ENCODE data around the gene ATXN1. TPM values are rescaled to one million over a fixed set of nuclear protein-coding genes. Genes with fewer than 3 reads are reported as not detected.

Gene ATXN1
- polyA plus RNA-seq, 1 donor (not counting 4 experiments of a cell fraction or from before 2014, with no cell fraction given) = 9.7 TPM

- no peak overlapping the region for H3K27ac ChIP-seq (ENCODE audit: control insufficient read depth, insufficient read depth, low read length)
- H3K79me2 ChIP-seq (ENCODE audit: control insufficient read depth, insufficient read depth, low read length) = no peaks in the 10 kb centered on the region
- dilution Hi-C loops (cut with MboI; ENCODE audit: extremely low pct_ligation_motif_present, low sequenced_read_pairs) = no loop called here
- no peak overlapping the region for H3K9ac ChIP-seq (ENCODE audit: control insufficient read depth, extremely low read depth, insufficient read depth, low read length)
- no peaks in the 10 kb centered on the region for H3K9me1 ChIP-seq (ENCODE audit: control insufficient read depth, extremely low read depth, insufficient read depth, low read length)
- H4K20me1 ChIP-seq (ENCODE audit: control insufficient read depth, extremely low read depth, insufficient read depth, low read length) = no peaks in the 10 kb centered on the region
- no peak overlapping the region for H3K4me3 ChIP-seq (ENCODE audit: control insufficient read depth in 2 of 3, extremely low read depth in 1 of 3, insufficient read depth in 2 of 3, low read depth in 1 of 3, low read length in 3 of 3)
- no peak for TF ChIP-seq CTCF (optimal IDR thresholded peaks at IDR 0.05 in 1 of 3, IDR thresholded peaks at IDR 0.05 in 1 of 3, conservative IDR thresholded peaks at IDR 0.05 in 1 of 3; ENCODE audit: extremely low read depth in 1 of 3, insufficient read depth in 2 of 3, low read length in 3 of 3)
- TF ChIP-seq EZH2 (IDR thresholded peaks at IDR 0.05; ENCODE audit: low read length) = no peak
- H3K36me3 ChIP-seq (ENCODE audit: control insufficient read depth in 2 of 2, extremely low read depth in 1 of 2, insufficient read depth in 2 of 2, low read length in 2 of 2) = no peaks in the 10 kb centered on the region
- H3K4me2 ChIP-seq (ENCODE audit: control insufficient read depth, extremely low read depth, insufficient read depth, low read depth, low read length) = no peak overlapping the region
- FAIRE-seq (no peak), DNase-seq (ENCODE audit: low read depth, low spot score) (no peak)
- peaks cover 15% of the 10 kb centered on the region for H3K4me1 ChIP-seq (ENCODE audit: control insufficient read depth, extremely low read depth, insufficient read depth, low read length)
- no peaks in the 10 kb centered on the region for H3K9me3 ChIP-seq (ENCODE audit: control insufficient read depth, low read depth, low read length)
- peak overlapping the region; percentile 72 for H2AFZ ChIP-seq (ENCODE audit: control insufficient read depth, low read length)
- no peaks in the 10 kb centered on the region for H3K27me3 ChIP-seq (ENCODE audit: control insufficient read depth, extremely low read depth, insufficient read depth, low read length)
These were observed 21.0 kb upstream of the ATXN1 start for GRCh38 chr6:16782278-16782677.

GRCh38 chr6:16781348-16782169 is 20.3 kb upstream of the ATXN1 start:
- dilution Hi-C loops (cut with MboI; ENCODE audit: extremely low pct_ligation_motif_present, low sequenced_read_pairs) = no loop called here
- no peak for DNase-seq (ENCODE audit: low read depth, low spot score)
- H3K4me2 ChIP-seq (ENCODE audit: control insufficient read depth, extremely low read depth, insufficient read depth, low read depth, low read length) = peak overlapping the region; percentile 42

More at GRCh38 chr6:16781348-16782169, 20.3 kb upstream of the ATXN1 start:
- H3K9ac ChIP-seq (ENCODE audit: control insufficient read depth, extremely low read depth, insufficient read depth, low read length) = peak overlapping the region; percentile 7
- H3K9me3 ChIP-seq (ENCODE audit: control insufficient read depth, low read depth, low read length) = no peaks in the 10 kb centered on the region
- H3K27me3 ChIP-seq (ENCODE audit: control insufficient read depth, extremely low read depth, insufficient read depth, low read length) = no peaks in the 10 kb centered on the region
- no peaks in the 10 kb centered on the region for H3K36me3 ChIP-seq (ENCODE audit: control insufficient read depth in 2 of 2, extremely low read depth in 1 of 2, insufficient read depth in 2 of 2, low read length in 2 of 2)
- peak overlapping the region; percentile 53 for H3K27ac ChIP-seq (ENCODE audit: control insufficient read depth, insufficient read depth, low read length)
- no peaks in the 10 kb centered on the region for H3K9me1 ChIP-seq (ENCODE audit: control insufficient read depth, extremely low read depth, insufficient read depth, low read length)
- no peaks in the 10 kb centered on the region for H3K79me2 ChIP-seq (ENCODE audit: control insufficient read depth, insufficient read depth, low read length)
- peak; percentile 86 for FAIRE-seq
- H2AFZ ChIP-seq (ENCODE audit: control insufficient read depth, low read length) = peak overlapping the region; percentile 72
- H3K4me1 ChIP-seq (ENCODE audit: control insufficient read depth, extremely low read depth, insufficient read depth, low read length) = peaks cover 15% of the 10 kb centered on the region
- TF ChIP-seq CTCF (optimal IDR thresholded peaks at IDR 0.05 in 1 of 3, IDR thresholded peaks at IDR 0.05 in 1 of 3, conservative IDR thresholded peaks at IDR 0.05 in 1 of 3; ENCODE audit: extremely low read depth in 1 of 3, insufficient read depth in 2 of 3, low read length in 3 of 3) = no peak
- TF ChIP-seq EZH2 (IDR thresholded peaks at IDR 0.05; ENCODE audit: low read length) = no peak
- no peaks in the 10 kb centered on the region for H4K20me1 ChIP-seq (ENCODE audit: control insufficient read depth, extremely low read depth, insufficient read depth, low read length)
- no peak overlapping the region for H3K4me3 ChIP-seq (ENCODE audit: control insufficient read depth in 2 of 3, extremely low read depth in 1 of 3, insufficient read depth in 2 of 3, low read depth in 1 of 3, low read length in 3 of 3)

Measured in keratinocyte (primary cell).